Daoy (cell line): Measurements from ENCODE around the gene KRT80. TPM values are rescaled to one million over a fixed set of nuclear protein-coding genes. Genes with fewer than 3 reads are reported as not detected.

Experiments
- DNase-seq: peaks from one replicate; pipeline ENCODE4 v3.0.0-alpha.2; 2015; ENCODE audit warnings: low read depth
- total RNA-seq: library from RNA; depleted of rRNA; stranded (reverse); fragments of >200 nt; shearing (Covaris generic); gene quantifications from 2 replicates; pipeline ENCODE4 v1.2.3, GENCODE V29; 2014

The KRT80 gene
- total RNA-seq, 1 experiment from 2014 or later: 4.4 TPM

DNA sequence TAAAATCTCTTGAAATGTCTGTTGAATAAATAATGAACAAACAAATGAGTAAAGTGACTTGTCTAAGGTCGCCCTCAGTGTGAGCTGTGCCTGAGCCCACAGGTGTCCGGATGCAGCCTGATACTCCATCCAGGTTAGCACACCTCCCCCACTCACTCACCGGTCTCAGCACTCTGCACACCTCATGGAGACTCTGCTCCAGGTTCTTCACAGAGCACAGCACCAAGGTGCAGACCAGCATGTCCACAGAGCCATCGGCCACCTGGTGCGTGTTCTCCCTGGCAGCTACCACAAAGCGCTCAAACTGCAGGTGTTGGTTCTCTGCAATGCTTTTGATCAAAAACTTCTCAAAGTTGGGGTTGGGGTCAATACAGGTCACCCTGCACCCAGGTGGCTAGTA lies 37.1 kb upstream of the KRT80 start:
- no peak for DNase-seq

DNA sequence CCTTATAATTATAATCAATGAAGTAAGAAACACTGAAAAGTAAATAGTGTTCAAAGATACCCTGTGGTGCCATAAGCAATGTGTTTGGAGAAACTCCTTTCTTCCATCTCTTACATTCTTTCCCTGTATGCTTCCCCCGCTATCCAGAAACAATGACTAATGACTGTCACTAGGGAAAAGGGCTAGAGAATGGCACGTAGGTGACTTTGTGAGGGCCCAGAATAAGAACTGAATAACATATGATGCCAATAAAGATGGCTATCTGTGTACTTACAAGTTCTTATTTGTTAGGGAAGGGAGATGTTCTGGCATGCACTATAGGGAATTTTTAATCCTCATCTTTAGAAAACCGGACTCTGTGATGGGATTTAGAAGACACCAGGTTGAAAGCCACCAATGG lies 36.6 kb upstream of the KRT80 start:
- no peak for DNase-seq

DNA sequence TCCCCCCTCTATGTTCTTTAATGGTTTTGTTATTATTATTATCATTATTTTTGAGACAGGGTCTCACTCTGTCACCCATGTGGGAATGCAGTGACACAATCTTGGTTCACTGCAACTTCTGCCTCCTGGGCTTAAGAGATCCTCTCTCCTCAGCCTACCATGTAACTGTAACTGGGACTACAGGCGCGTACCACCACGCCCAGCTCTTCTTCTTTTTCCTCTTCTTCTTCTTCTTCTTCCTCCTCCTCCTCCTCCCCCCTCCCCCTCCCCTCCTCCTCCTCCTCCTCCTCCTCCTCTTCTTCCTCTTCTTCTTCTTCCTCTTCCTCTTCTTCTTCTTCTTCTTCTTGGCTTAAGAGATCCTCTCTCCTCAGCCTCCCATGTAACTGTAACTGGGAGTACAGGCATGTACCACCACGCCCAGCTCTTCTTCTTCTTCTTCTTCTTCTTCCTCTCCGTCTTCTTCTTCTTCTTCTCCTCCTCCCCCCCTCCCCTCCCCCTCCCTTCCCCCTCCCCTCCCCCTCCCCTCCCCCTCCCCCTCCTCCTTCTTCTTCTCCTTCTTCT lies 35.9 kb upstream of the KRT80 start:
- DNase-seq: no peak

DNA sequence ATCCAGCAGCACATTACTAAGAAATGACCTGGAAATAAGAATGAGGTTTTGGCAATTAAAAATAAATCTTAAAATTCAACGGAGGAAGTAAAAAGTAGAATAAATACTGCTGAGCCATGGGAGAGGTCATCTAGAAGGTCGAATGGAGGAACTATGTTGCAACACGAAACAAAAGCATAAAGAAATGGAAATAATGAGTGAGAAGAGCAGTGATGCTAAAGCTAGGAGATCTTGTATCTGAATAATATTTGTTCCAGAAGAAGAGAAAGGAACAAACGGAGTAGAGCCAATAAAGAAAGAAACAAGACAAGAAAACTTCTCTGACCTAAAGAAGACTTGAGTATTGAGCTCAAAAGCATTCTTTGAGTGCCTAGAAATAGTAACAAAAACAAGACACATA lies 34.6 kb upstream of the KRT80 start:
- no peak for DNase-seq

DNA sequence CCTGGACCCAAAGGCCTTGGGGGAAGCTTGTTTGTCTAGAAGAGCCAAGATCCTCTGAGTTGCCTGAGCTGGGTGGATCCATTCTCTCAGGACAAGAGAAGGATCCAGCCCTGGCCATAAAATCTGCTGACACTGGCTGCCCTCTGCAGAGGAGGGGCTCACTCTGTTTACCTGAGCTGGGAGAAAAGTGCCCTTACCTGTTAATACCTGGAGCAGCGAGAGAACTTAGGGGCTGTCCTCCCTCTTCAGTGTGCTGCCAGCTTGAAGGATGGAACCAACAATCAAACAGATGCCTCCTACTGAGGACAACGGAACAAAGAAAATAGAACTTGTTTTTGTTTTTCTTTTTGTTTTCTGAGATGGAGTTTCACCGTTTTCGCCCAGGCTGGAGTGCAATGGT lies 33.9 kb upstream of the KRT80 start:
- DNase-seq: no peak

DNA sequence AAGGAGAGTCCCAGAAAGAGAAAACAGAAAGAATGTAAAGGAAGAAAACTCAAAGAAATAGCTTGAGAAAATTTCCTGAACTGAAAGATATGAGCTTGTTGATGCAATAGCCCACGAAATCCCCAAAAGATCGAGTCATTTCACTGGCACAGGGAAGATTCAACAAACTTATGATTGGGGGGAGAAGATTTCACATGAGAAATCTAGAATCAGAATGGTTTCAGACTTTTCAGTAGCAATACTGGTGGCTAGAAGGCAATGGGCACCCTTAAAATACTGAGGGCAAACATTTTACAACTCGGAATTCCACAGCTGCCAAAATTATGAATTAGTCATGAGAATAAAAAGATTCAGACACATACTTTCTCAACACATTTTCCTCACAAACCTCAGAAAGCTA lies 32.3 kb upstream of the KRT80 start:
- no peak for DNase-seq

DNA sequence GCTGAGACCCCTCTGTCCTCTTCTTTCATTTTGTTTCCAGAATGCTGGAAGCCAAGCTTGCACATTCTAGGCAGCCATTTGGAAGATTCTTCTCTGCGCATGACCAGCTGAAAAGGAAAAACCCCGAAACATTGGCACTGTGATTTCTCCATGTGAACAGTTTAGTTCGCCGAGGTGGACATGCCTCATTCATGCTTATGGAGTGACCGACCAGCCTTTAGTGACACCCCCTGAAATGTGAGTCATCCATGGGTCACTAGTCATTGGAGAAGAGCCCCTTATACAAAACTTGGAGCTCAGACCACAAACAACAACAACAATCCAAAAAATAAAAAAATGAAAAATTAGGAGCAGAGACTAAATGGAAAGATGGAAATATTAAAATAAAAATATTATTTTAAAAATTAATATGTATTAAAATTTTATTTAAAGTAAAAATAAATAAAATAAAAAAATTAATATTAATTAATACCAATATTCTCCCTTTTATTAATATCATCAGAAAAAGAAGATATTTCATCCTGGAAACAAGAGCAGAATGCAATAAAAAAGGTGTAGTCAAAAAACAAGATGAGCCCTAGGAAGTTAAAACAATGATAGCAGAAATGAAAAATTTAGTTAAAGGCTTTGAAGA lies 31.7 kb upstream of the KRT80 start:
- peak; percentile 27 for DNase-seq

DNA sequence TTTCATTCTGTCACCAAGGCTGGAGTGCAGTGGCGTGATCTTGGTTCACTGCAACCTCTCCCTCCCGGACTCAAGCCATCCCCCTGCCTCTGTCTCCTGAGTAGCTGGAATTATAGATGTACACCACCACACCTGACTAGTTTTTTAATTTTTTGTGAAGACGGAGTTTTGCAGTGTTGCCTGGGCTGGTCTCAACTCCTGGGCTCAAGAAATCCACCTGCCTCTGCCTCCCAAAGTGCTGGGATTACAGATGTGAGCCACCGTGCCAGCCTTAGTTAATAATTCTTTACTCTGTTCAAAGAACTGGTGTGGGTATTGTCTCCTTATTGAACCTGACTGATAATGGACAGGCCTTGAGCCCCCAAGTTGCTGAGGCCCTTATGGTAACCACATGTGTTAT lies 30.9 kb upstream of the KRT80 start:
- no peak for DNase-seq

DNA sequence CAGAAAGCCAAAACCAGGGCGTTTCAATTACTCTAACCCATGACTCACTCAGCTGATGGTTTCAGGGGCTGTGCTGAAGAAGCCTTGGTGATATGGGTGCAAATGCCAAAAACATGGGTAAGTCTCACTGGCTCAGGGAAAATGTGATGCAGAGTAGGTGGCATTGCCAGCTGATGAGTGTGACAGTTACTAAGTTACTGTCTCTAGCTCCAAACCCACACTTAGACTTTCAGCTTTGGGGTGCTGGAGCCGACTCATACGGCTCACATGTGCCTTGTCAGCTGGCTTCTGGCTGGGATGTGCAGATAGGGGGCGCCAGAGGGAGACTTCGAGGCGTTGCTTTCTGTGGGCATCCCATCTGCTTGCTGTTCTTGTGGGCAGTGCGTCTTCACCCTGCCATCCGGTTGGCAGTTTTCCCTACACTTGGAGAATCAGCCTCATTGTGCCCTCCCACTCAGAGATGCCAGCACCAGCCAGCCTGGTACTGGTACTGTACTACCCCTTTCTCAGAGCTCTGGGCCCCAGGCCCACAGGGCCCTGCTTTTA lies 30.2 kb upstream of the KRT80 start:
- DNase-seq: peak; percentile 89

DNA sequence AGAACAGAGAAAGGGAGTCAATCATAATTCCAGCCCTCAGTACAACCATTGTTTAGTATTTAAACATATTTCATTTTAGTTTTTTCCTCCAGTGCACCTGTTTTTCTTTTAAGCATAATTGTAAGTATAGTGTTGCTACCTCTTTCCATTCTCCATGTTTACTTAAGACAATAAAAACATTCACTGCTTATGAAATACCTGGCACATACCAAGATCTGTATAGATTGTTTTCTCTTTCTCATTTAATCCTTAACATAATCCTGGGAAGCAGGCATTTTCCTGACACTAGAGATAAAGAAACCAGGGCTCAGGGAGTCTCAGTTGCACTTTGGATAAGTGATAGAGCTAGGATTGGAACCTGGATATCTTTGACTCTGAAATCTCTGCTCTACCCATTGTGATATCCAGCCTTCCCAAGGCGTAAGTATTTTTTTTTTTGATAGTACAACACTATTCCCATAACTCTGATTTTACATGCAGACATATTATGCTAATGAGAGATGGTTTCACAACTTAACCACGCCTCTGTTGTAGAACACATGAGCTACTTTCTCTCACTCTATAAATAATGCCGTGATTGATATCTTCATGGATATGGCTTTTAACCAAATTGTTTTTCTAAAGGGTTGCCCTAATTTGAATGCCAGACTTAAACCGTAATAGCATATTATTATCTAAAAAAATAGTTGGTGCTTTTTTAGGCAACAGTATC lies 29.4 kb upstream of the KRT80 start:
- no peak for DNase-seq

DNA sequence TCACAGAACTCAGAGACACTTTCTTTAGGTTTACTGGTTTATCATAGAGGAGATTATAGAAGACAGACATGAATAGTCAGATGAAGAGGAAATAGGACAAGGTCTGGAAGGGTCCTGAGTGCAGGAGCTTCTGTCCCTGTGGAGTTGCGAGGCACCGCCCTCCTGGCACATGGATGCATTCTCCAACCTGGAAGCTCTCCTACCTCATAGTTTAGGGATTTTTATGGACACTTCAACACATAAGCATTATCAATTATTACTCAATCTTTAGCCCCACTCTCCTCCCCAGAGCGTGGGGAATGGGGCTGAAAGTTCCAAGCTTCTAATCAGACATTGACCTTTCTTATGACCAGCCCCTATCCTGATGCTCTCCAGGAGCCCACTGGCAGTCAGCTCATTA lies 28.7 kb upstream of the KRT80 start:
- no peak for DNase-seq

DNA sequence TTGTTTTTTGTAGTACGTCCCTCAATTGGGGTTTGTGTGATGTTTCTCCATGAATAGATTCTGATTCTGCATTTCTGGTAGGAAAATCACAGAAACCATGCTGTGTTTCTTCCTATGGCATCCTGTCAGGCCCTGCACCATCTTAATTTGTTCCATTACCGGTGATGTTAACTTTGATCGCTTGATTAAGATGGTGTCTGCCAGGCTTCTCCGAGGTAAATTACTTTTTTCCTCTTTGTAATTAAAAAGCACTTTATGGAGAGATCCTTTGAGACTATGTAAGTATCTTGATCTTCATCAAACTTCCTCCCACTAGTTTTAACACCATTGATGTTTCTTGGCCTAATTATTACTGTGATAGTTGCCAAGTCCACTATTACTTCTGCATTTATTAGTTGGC lies 26.2 kb upstream of the KRT80 start:
- no peak for DNase-seq

DNA sequence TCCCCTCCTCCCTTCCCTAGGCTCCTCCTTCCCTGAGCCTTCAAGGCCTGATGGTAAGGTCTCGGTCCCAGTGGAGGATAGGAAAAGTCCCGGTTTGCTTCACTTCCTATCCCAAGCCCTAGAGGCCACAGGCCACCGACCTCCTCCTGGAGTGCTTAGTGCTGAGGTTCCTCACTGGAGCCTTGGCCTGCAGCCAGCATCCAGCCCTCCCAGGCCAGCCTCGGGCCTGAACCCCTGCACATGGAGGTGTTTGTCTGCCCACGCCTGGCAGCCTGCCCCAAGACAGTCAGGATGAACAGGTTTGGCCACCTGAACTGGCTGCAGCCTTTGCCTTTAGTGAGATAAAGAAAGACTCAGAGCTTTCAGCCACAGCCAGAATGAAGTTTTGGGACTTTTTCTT lies 25.4 kb upstream of the KRT80 start:
- DNase-seq: peak; percentile 51

DNA sequence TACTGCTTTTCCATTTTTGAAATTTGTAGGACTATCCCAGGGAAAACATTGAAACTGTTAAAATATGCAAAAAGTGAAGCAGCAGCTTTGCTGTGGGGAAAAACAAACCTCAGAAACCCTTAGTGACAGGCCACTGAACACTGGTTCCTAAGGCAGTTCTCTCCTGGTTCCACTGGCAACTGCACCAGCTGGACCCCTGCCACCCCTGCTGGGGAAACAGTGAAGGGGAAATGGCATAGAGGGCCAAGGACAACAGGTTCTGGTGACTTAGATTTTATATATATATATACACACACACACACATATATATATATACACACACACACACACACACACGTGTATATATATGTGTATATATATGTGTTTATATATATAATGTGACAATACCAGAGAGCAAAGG lies 25.0 kb upstream of the KRT80 start:
- DNase-seq: peak; percentile 17

DNA sequence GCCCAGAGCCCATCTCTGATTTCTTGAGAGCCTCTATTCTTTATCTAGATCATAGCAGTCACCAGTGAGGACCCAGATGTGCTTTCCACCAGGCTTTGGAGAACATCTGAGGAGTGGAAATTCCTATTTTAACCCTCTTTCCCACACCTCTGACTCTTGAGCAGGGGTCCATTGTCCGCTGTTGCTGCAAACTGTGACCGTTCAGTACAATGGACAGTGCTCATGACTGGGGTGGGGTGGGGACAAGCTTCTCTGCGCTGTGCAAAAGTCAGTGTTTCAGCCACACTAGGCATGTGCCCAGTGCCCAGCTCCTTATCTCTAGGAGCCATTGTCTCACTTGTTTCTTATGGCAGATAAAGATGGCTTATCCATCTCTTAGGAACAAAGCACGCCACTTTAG lies 24.3 kb upstream of the KRT80 start:
- DNase-seq: peak; percentile 21

DNA sequence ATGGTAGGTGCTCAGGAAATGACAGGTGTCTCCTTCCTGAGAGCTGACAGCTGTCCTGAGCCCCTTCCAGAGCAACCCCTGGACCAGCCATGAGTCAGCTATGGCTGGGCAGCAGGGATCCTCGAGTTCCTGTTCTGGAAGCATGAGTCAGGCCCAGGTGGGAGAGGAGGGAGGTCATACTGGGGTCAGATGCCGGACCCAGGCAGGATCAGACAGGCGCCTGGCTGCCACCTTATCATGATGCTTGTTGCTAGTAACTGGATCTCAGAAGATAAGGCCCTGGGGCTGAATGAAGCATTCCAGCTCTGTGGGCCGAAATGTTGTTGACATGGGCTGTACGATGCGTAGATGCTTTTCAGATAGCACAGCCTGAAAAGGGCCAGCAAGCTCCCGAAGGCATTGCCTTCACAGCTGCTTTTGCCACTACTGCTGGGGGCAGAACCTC lies 23.8 kb upstream of the KRT80 start:
- DNase-seq: peak; percentile 92

DNA sequence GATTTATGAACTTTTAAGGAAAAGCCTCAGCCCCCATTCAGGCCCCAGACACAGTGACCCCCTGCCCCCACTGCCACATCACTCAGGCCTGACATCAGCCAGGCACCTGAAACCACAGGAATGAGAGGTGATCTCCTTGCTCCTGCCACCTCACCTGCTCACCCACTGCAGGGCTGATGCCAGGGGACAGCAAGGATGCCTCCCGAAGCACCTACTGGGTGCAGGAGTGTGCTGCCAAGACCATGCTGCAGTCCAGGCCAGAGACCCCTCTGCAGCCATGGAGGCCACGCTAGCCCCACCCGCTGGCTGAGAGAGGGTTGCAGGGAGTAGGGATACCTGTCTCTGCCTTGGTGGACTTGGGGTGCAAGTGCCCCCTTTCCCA lies 22.6 kb upstream of the KRT80 start:
- no peak for DNase-seq

DNA sequence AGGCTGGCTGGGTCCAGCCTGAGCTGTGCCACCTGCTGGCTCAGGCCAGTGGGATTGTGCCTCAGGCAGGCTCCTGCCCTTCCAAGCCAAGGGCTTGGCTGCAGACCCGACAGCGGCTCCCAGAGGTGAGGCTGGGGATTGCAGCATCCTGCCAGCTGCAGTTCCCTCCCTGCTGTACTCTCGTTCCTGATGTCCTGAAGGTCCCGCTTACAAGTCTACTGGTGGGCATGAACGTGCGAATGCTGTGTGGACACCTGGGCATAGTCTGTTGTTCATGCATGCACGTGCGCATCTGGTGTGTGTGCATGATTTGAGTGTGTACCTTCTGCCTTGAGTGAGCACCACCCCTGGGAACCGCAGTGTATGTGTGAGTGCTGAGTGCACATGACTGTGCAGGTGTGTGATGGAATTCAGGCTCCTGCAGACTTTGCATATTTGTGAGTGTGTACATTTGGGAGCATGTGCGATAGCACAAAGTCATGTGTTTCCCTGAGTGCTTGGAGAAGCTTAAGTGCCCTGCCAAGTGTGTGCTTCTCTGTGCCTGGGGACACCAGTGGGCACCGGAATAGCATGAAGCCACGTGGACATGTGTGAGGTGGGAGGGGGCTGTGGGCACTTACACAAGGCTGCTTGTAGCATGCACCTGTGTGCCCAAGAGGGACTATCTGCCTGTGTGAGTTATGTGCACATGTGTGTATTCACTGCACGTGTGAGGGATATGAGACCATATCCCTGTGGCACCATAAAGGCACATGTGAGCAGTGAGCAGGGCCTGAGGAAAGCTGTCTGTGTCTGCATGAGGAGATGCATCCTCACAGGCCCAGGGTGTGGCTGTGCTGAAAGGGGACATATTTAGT lies 22.0 kb upstream of the KRT80 start:
- peak; percentile 88 for DNase-seq

DNA sequence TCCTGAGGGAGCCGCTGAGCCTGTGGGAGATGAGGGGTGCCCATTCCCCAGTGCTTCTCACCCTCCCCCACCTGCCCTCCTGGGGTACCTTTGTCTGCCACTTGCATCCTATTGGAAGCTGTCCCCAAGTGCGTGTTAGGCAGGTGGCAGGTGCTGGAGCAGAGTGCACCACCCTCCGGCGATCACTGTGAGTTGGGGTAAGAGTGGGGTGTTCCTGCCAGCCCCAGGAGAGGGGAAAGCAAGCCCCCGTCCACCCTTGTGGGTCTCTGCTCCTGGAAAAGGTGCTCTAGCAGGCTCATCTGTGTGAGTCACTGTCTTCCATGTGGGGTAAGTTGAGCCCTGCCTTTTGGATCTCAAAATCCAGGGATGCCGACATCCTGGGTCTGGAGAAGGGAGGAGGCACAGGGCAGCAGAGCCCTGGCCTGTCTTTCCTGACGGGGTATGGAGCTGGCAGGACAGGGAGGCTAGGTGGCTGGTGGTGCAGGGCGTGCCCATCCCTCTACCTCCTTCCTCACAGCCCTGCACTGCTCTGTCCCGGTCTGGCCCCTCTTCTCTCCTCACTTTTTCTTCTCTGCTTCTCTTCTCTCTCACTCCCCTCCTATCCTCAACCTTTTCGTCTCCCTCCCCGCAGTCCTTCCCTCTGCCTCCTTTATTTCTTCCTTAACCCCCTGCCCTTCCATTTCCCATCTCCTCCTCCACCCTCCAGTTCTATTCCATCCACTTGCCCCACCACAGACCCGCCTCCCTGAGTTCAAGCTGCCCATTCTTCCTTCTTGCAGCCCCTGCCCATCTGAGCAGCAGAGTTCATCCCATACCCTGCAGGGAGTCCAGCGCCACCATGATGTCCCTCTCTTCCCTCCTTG lies 21.1 kb upstream of the KRT80 start:
- no peak for DNase-seq

DNA sequence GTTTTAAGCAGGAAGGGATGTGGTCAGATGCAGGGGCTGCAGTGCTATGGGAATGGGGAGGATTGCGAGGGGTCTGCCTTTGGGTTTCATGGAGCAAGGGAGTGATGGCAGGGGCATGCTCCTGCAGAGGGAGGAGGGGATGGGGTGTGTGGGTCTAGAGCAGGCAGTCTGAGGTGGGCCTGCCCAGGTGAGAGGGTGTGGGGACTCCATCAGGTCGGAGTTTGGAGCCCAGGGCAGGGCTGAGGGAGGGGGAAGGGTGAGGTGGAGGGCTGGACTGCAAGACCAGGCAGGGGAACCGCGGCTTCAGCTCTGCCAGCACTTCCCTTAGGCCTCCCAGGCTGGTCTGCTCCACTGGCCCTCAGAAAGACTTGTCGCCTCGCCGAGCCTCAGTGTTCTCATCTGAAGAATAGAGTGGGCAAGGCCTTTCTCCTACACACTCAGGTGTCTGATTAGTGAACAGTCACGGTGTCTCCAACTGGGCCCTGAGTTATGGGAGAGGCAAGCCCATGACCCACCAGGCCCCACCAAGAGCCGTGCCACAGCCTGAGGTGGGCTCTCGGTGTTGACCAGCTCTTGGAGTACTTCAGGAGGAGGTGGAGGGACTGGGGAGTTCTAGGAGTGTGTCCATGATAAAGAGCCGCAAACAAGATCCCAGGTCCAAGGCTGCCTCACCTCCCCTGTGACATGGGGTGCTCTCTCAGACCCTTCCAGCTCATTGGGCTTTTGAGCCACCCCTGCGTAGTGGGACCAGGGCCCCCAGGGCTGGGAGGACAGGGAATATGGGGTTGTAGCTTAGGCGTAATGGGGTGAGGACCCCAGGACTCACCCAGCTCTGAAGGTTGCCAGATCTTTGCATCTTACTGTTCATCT lies 20.1 kb upstream of the KRT80 start:
- DNase-seq: no peak
